Activated naive CD4-positive, alpha-beta T cell treated with anti-CD3 and anti-CD28 coated beads, Interleukin-2, amount 50 U/mL, for 16 hours (primary cell): ENCODE results near the gene TBXA2R.

ENCODE experiments used
- DNase-seq: peaks from one replicate; pipeline ENCODE4 v3.0.0-alpha.2; 2020

TBXA2R gene

DNA sequence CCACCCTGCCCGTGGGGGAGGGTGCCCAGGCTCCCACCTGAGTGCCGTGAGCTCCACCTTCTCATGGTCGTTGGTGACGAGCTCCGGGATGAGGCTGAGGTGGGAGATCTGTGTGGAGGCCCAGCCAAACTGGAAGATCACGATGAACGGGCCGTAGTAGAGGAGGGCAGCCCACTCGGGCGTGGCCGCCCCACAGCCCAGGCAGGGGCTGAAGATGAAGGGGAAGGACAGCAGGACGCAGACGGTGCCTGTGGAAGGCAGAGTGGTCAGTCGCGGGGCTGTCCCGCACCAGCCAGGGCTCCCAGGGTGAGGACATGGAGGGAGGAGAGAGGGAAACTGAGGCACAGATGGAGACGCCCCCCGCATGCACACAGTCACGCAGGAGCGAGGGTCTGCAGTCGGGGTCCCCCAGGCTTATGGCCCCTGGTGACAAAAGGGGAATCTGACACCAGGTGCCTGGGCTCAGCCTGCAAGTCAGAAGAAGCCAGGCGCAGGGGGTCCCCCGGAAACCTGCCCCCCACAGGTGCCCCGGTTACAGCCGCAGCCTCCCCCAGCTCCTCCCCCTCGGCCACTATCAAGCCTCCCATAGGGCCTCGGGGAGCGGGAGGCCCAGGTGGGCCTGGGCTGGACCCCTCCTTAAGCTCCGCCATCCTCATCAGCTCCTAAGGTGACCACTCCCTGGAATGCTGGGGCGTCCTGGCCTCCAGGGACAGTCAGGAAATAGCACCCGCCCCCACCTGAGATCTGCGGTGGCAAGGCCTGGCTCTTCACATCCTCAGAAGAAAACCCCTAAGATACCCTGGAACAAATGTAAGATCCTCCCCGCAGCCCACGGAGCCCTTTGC lies 55.5 kb downstream of the TBXA2R start:
- no peak for DNase-seq

DNA sequence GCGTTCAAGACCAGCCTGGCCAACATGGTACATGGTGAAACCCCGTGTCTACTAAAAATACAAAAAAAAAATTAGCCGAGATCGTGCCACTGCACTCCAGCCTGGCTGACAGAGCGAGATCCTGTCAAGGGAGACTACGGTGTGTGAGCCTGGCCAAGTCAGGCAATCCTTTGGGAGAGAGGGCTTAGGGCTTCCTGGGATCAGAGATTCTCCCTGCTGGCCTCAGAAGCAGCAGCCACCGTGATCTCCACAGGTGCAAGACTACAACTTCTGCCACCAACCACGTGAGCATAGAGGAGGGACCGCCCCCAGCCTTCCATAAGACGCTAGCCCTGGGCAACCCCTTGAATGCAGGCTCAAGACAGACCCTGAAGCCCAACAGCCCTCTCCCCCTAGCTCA lies 56.9 kb downstream of the TBXA2R start:
- no peak for DNase-seq

DNA sequence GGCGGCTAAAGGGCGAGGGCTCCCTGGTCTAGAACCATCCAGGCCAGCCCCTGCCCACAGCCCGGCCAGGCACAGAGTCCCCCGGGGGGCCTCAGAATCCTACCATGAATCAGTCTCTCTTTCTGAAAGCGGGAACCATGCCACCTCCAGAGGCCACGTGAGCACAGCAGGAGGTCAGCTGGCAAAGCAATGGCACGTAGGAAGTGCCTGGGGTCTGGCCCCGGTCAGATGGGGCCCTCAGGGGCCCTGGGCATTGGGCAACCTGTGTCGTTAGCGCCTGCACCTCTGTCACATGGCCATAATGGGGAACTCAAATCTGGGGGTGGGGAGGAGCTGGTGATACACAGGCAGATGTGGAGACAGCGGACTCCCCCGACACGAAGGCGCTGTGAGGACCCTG lies 58.1 kb downstream of the TBXA2R start:
- no peak for DNase-seq

GRCh38 chr19:3547767-3548282 lies 58.9 kb downstream of the TBXA2R start:
- no peak for DNase-seq

- DNase-seq: peak; percentile 42
These were observed 59.4 kb downstream of the TBXA2R start for GRCh38 chr19:3547301-3547731.

DNA sequence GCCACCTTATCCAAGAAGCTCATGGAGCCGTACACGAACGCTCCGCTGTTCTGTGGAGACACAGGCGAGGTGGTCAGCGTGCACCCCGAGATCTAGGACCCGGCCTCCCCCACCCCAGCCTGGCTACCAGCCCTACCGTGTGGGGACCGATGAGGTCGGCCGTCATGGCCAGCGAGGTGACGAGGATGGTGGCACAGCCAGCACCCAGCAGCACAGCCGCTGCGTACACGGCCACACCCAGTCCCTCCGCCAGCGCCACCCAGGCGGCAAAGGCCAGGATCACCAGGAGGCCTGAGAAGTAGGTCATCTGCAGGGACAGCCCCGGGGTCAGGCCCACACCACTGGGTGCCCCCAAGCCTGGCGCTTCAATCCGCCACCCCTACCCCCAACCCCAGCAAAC lies 60.6 kb downstream of the TBXA2R start:
- DNase-seq: no peak

DNA sequence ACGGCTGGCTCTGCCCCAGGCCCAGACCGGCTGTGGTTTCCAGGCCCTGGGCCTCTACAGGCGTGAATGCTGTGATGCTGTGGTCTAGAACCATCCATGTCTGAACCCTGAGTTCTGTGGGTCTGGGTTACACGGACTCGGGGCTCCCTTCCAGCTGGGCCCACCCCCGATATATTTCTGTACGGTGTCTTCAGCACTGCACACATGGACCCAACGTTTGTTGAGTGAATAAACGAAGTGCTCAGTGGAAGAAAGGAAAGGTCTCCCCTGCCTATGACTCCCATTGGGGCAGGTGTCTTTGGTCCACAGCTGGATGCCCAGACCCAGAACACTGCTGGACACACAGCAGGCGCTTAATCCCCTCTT lies 61.0 kb downstream of the TBXA2R start:
- no peak for DNase-seq

DNA sequence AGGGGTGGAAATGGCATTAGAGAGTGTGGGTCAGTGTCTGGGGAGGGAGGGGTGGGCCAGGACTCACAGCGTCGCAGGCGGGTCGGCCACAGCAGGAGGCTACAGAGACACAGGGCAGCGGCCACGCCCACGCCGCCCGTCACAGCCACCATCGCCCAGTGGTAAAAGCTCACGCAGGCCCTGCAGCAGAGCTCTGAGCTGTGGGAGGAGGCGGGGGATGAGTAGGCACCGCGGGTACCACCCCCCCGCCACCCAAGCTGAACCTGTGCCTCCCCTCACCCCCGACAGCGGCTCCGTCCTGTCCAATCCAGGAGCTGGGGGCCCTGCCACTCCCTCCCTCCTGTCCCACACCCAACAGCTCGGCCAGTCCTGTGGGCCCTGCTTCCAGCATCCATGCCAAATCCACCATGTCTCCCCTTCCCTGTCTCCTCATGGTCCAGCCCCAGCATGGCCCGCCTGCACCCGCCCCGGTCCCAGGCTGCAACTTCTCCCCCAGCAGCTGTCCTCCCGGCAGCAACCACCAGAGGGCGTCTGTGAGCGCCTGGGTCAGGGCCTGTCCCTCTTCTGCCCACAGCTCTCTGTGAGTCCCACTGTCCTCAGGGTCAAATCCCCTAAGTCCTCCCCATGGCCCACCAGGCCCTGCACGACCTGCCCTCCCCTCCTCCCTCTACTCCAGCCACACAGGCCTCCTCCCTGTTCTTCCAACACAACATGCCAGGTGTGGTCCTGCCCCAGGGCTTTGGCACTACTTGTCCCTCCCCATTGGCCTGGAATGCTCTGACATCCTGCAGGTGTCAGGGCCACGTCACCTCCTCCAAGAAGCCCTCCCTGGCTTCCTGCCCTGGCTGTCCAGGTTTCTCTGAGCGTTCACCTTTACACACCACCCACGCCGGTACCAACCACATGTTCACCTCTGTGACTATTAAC lies 61.7 kb downstream of the TBXA2R start:
- peak; percentile 77 for DNase-seq
